WTC11 (cell line): Measurements from ENCODE around the gene TAOK2. TPM values are rescaled to one million over a fixed set of nuclear protein-coding genes. Genes with fewer than 3 reads are reported as not detected.

Experiments
- AR ChIP-seq: fragments of 250-450 bp; sonication (Bioruptor Pico); IDR thresholded peaks from 2 replicates; pipeline ENCODE4 v1.9.0; 2021; ENCODE audit warnings: mild to moderate bottlenecking
- FOXJ3 ChIP-seq: sonication (generic); formaldehyde crosslinking; IDR thresholded peaks from 2 replicates; pipeline ENCODE4 v1.9.0; 2021; ENCODE audit warnings: missing genetic modification reagents, mild to moderate bottlenecking, borderline replicate concordance
- FOXK1 ChIP-seq: sonication (generic); formaldehyde crosslinking; IDR thresholded peaks from 2 replicates; pipeline ENCODE4 v1.8.0; 2022; ENCODE audit warnings: mild to moderate bottlenecking, moderate library complexity, missing genetic modification reagents
- NR2C2 ChIP-seq: sonication (generic); formaldehyde crosslinking; IDR thresholded peaks from 2 replicates; pipeline ENCODE4 v1.8.0; 2022; ENCODE audit warnings: mild to moderate bottlenecking, missing genetic modification reagents
- PREB ChIP-seq: sonication (generic); formaldehyde crosslinking; IDR thresholded peaks from 2 replicates; pipeline ENCODE4 v1.8.1; 2022; ENCODE audit warnings: mild to moderate bottlenecking, missing genetic modification reagents, moderate library complexity, borderline replicate concordance
- RELA ChIP-seq: sonication (generic); formaldehyde crosslinking; IDR thresholded peaks from 2 replicates; pipeline ENCODE4 v1.8.1; 2022; ENCODE audit warnings: missing genetic modification reagents, mild to moderate bottlenecking, borderline replicate concordance
- SOX15 ChIP-seq: fragments of 250-450 bp; sonication (Bioruptor Pico); IDR thresholded peaks from 2 replicates; pipeline ENCODE4 v1.9.0; 2021; ENCODE audit warnings: mild to moderate bottlenecking
- ZNF138 ChIP-seq: sonication (generic); formaldehyde crosslinking; conservative IDR thresholded peaks from 2 replicates; pipeline ENCODE4 v1.8.1; 2022; ENCODE audit warnings: mild to moderate bottlenecking, moderate library complexity, missing genetic modification reagents
- ZNF263 ChIP-seq: sonication (generic); formaldehyde crosslinking; IDR thresholded peaks from 2 replicates; pipeline ENCODE4 v1.8.1; 2022; ENCODE audit warnings: low read depth, mild to moderate bottlenecking, moderate library complexity, missing genetic modification reagents
- ZNF317 ChIP-seq: sonication (generic); formaldehyde crosslinking; IDR thresholded peaks from 2 replicates; pipeline ENCODE4 v1.8.1; 2023; ENCODE audit warnings: low read depth, mild to moderate bottlenecking, moderate library complexity, missing genetic modification reagents, borderline replicate concordance
- ZNF532 ChIP-seq: fragments of 250-450 bp; sonication (Bioruptor Pico); IDR thresholded peaks from 2 replicates; pipeline ENCODE4 v1.9.0; 2021; ENCODE audit warnings: mild to moderate bottlenecking, borderline replicate concordance
- ZNF671 ChIP-seq: fragments of 250-450 bp; sonication (Bioruptor Pico); IDR thresholded peaks from 2 replicates; pipeline ENCODE4 v1.8.0; 2021; ENCODE audit warnings: mild to moderate bottlenecking
- total RNA-seq: library from RNA; stranded (reverse); gene quantifications from 3 replicates; pipeline ENCODE4 v1.2.3, GENCODE V29; 2021
- TF ChIP-seq, protein P1 (sequence below): sonication (generic); formaldehyde crosslinking; IDR thresholded peaks from 2 replicates; pipeline ENCODE4 v1.8.1; 2023; ENCODE audit warnings: mild to moderate bottlenecking, missing genetic modification reagents, moderate library complexity
- TF ChIP-seq, protein P2 (sequence below): sonication (generic); formaldehyde crosslinking; IDR thresholded peaks from 2 replicates; pipeline ENCODE4 v1.8.1; 2022; ENCODE audit warnings: missing genetic modification reagents, borderline replicate concordance
- TF ChIP-seq, protein P3 (sequence below): sonication (generic); formaldehyde crosslinking; IDR thresholded peaks from 2 replicates; pipeline ENCODE4 v1.8.1; 2023; ENCODE audit warnings: mild to moderate bottlenecking, missing genetic modification reagents, moderate library complexity
- TF ChIP-seq, protein P4 (sequence below): sonication (generic); formaldehyde crosslinking; IDR thresholded peaks from 2 replicates; pipeline ENCODE4 v1.8.0; 2023; ENCODE audit warnings: mild to moderate bottlenecking, missing genetic modification reagents

TAOK2 gene
- total RNA-seq, 1 experiment from 2014 or later, result 42.4 TPM

GRCh38 chr16:29973384-29974246 is at the start of gene TAOK2 (continued):
- TF ChIP-seq AR (CRISPR knock-in tag), result no peak
- 0 out of 2 replicates have a peak, but pooled peaks have one; percentile 44 for TF ChIP-seq ZNF263 (CRISPR knock-in tag)
- TF ChIP-seq, protein P1, sequence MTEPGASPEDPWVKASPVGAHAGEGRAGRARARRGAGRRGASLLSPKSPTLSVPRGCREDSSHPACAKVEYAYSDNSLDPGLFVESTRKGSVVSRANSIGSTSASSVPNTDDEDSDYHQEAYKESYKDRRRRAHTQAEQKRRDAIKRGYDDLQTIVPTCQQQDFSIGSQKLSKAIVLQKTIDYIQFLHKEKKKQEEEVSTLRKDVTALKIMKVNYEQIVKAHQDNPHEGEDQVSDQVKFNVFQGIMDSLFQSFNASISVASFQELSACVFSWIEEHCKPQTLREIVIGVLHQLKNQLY (CRISPR knock-in tag), result 0 out of 2 replicates have a peak, but pooled peaks have one; percentile 57
- no peak; the same call in 1 of the 2 replicates for TF ChIP-seq PREB (CRISPR knock-in tag)
- TF ChIP-seq, protein P2, sequence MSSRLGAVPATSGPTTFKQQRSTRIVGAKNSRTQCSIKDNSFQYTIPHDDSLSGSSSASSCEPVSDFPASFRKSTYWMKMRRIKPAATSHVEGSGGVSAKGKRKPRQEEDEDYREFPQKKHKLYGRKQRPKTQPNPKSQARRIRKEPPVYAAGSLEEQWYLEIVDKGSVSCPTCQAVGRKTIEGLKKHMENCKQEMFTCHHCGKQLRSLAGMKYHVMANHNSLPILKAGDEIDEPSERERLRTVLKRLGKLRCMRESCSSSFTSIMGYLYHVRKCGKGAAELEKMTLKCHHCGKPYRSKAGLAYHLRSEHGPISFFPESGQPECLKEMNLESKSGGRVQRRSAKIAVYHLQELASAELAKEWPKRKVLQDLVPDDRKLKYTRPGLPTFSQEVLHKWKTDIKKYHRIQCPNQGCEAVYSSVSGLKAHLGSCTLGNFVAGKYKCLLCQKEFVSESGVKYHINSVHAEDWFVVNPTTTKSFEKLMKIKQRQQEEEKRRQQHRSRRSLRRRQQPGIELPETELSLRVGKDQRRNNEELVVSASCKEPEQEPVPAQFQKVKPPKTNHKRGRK, result no peak
- TF ChIP-seq ZNF532 (CRISPR knock-in tag), result no peak
- TF ChIP-seq ZNF138 (CRISPR knock-in tag), result no peak; the same call in 1 of the 2 replicates
- TF ChIP-seq, protein P3, sequence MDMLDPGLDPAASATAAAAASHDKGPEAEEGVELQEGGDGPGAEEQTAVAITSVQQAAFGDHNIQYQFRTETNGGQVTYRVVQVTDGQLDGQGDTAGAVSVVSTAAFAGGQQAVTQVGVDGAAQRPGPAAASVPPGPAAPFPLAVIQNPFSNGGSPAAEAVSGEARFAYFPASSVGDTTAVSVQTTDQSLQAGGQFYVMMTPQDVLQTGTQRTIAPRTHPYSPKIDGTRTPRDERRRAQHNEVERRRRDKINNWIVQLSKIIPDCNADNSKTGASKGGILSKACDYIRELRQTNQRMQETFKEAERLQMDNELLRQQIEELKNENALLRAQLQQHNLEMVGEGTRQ (CRISPR knock-in tag), result no peak
- TF ChIP-seq SOX15 (CRISPR knock-in tag), result no peak
- no peak for TF ChIP-seq FOXJ3 (CRISPR knock-in tag)
- TF ChIP-seq ZNF671, result no peak
- no peak for TF ChIP-seq ZNF317 (CRISPR knock-in tag)
- 0 out of 2 replicates have a peak, but pooled peaks have one; percentile 34 for TF ChIP-seq NR2C2 (CRISPR knock-in tag)
- TF ChIP-seq RELA (CRISPR knock-in tag), result 0 out of 2 replicates have a peak, but pooled peaks have one; percentile 28
- TF ChIP-seq, protein P4, sequence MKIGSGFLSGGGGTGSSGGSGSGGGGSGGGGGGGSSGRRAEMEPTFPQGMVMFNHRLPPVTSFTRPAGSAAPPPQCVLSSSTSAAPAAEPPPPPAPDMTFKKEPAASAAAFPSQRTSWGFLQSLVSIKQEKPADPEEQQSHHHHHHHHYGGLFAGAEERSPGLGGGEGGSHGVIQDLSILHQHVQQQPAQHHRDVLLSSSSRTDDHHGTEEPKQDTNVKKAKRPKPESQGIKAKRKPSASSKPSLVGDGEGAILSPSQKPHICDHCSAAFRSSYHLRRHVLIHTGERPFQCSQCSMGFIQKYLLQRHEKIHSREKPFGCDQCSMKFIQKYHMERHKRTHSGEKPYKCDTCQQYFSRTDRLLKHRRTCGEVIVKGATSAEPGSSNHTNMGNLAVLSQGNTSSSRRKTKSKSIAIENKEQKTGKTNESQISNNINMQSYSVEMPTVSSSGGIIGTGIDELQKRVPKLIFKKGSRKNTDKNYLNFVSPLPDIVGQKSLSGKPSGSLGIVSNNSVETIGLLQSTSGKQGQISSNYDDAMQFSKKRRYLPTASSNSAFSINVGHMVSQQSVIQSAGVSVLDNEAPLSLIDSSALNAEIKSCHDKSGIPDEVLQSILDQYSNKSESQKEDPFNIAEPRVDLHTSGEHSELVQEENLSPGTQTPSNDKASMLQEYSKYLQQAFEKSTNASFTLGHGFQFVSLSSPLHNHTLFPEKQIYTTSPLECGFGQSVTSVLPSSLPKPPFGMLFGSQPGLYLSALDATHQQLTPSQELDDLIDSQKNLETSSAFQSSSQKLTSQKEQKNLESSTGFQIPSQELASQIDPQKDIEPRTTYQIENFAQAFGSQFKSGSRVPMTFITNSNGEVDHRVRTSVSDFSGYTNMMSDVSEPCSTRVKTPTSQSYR, result peak; percentile 87; the same call in 1 of the 2 replicates
- TF ChIP-seq FOXK1 (CRISPR knock-in tag), result peak; percentile 79
